ENCODE results near the gene SEC23B. TPM values are rescaled to one million over a fixed set of nuclear protein-coding genes. Genes with fewer than 3 reads are reported as not detected.
A peak's percentile ranks its signal among the peaks of the same experiment; 100 is the strongest.

Gene SEC23B
- total and polyA plus RNA-seq, 2 of the 13 experiments (the other 11 are each of a cell fraction or from before 2014, with no cell fraction given): 114 to 120 TPM

DNA sequence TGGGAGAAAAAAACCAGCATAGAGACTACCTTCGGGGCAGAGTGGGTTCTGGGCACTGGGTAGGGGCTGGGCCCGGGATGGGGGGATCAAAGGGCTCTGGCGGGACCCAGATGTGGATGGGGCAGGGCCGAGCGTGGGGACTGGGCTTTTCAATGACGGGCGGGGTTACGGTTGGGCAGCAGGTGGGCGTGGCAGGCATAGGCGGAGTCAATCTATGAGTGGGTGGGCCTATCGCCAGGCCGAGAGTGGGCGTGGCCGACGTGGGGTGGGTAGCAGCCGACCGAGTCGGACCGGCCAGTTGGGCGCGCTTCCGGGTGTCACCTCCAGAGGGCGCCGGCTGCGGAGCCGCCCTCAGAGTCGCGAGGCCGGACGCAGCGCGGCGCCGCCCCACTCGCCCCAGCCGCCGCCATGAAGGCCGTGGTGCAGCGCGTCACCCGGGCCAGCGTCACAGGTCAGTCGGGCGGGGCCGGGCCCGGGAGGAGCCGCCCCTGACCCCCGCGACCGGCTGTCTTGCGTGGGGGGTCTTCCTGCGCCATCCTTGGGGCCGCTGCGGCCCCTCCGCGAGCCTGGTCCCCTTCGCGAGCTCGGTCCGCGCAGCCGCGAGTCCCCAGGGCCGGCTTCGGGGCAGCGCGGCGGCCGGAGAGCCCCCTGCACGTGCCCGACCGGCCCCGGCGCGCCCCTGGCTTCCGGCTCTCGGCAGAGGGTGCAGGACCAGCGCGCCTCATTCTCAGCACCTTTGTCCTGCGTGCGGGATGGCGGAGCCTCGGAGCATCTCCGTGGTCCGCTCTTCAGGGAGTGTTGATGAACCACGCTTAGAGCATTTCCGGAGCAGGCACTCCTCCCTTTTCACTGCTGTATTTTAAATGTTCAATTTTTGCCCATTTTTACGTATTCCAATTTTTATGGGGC is 80.2 kb downstream of the SEC23B start, which contains the start of gene DTD1 (continued):
- TF ChIP-seq, protein P1, sequence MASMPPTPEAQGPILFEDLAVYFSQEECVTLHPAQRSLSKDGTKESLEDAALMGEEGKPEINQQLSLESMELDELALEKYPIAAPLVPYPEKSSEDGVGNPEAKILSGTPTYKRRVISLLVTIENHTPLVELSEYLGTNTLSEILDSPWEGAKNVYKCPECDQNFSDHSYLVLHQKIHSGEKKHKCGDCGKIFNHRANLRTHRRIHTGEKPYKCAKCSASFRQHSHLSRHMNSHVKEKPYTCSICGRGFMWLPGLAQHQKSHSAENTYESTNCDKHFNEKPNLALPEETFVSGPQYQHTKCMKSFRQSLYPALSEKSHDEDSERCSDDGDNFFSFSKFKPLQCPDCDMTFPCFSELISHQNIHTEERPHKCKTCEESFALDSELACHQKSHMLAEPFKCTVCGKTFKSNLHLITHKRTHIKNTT (CRISPR knock-in tag; IDR thresholded peaks at IDR 0.05): no peak
- TF ChIP-seq TCF7 (IDR thresholded peaks at IDR 0.05; ENCODE audit: low read depth) (peak; percentile 15; the same call in 1 of the 2 replicates), POLR2G (IDR thresholded peaks at IDR 0.05; ENCODE audit: low read depth, low read length) (peak; percentile 77), HNF4A (CRISPR knock-in tag; IDR thresholded peaks at IDR 0.05) (0 out of 2 replicates have a peak, but pooled peaks have one; percentile 16), FOXM1 (CRISPR knock-in tag; IDR thresholded peaks at IDR 0.05) (0 out of 2 replicates have a peak, but pooled peaks have one; percentile 36), PLRG1 (conservative IDR thresholded peaks at IDR 0.05) (no peak), TBL1XR1 (IDR thresholded peaks at IDR 0.05; ENCODE audit: borderline replicate concordance, low read length, partially characterized antibody) (peak; percentile 24), MTA3 (CRISPR knock-in tag; IDR thresholded peaks at IDR 0.05) (no peak), ZNF747 (CRISPR knock-in tag; IDR thresholded peaks at IDR 0.05; ENCODE audit: borderline replicate concordance) (no peak), TBP (CRISPR knock-in tag; IDR thresholded peaks at IDR 0.05) (no peak), ZNF614 (CRISPR knock-in tag; IDR thresholded peaks at IDR 0.05; ENCODE audit: borderline replicate concordance) (peak; percentile 30; the same call in 1 of the 2 replicates), SIN3A (IDR thresholded peaks at IDR 0.05; ENCODE audit: borderline replicate concordance, low read depth, low read length) (peak; percentile 86; the same call in 1 of the 2 replicates), ZNF768 (CRISPR knock-in tag; IDR thresholded peaks at IDR 0.05) (peak; percentile 85), ZFP36L2 (CRISPR knock-in tag; IDR thresholded peaks at IDR 0.05) (no peak), ADNP (CRISPR knock-in tag; IDR thresholded peaks at IDR 0.05) (peak; percentile 100), ZNF460 (CRISPR knock-in tag; IDR thresholded peaks at IDR 0.05; ENCODE audit: borderline replicate concordance) (no peak)
- TF ChIP-seq, protein P2, sequence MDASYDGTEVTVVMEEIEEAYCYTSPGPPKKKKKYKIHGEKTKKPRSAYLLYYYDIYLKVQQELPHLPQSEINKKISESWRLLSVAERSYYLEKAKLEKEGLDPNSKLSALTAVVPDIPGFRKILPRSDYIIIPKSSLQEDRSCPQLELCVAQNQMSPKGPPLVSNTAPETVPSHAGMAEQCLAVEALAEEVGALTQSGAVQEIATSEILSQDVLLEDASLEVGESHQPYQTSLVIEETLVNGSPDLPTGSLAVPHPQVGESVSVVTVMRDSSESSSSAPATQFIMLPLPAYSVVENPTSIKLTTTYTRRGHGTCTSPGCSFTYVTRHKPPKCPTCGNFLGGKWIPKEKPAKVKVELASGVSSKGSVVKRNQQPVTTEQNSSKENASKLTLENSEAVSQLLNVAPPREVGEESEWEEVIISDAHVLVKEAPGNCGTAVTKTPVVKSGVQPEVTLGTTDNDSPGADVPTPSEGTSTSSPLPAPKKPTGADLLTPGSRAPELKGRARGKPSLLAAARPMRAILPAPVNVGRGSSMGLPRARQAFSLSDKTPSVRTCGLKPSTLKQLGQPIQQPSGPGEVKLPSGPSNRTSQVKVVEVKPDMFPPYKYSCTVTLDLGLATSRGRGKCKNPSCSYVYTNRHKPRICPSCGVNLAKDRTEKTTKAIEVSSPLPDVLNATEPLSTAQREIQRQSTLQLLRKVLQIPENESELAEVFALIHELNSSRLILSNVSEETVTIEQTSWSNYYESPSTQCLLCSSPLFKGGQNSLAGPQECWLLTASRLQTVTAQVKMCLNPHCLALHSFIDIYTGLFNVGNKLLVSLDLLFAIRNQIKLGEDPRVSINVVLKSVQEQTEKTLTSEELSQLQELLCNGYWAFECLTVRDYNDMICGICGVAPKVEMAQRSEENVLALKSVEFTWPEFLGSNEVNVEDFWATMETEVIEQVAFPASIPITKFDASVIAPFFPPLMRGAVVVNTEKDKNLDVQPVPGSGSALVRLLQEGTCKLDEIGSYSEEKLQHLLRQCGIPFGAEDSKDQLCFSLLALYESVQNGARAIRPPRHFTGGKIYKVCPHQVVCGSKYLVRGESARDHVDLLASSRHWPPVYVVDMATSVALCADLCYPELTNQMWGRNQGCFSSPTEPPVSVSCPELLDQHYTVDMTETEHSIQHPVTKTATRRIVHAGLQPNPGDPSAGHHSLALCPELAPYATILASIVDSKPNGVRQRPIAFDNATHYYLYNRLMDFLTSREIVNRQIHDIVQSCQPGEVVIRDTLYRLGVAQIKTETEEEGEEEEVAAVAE (CRISPR knock-in tag; IDR thresholded peaks at IDR 0.05; ENCODE audit: borderline replicate concordance): no peak; the same call in 1 of the 2 replicates
- TF ChIP-seq, protein P3, sequence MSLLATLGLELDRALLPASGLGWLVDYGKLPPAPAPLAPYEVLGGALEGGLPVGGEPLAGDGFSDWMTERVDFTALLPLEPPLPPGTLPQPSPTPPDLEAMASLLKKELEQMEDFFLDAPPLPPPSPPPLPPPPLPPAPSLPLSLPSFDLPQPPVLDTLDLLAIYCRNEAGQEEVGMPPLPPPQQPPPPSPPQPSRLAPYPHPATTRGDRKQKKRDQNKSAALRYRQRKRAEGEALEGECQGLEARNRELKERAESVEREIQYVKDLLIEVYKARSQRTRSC (CRISPR knock-in tag; IDR thresholded peaks at IDR 0.05; ENCODE audit: low read depth): no peak
- TF ChIP-seq, protein P4, sequence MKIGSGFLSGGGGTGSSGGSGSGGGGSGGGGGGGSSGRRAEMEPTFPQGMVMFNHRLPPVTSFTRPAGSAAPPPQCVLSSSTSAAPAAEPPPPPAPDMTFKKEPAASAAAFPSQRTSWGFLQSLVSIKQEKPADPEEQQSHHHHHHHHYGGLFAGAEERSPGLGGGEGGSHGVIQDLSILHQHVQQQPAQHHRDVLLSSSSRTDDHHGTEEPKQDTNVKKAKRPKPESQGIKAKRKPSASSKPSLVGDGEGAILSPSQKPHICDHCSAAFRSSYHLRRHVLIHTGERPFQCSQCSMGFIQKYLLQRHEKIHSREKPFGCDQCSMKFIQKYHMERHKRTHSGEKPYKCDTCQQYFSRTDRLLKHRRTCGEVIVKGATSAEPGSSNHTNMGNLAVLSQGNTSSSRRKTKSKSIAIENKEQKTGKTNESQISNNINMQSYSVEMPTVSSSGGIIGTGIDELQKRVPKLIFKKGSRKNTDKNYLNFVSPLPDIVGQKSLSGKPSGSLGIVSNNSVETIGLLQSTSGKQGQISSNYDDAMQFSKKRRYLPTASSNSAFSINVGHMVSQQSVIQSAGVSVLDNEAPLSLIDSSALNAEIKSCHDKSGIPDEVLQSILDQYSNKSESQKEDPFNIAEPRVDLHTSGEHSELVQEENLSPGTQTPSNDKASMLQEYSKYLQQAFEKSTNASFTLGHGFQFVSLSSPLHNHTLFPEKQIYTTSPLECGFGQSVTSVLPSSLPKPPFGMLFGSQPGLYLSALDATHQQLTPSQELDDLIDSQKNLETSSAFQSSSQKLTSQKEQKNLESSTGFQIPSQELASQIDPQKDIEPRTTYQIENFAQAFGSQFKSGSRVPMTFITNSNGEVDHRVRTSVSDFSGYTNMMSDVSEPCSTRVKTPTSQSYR (CRISPR knock-in tag; IDR thresholded peaks at IDR 0.05; ENCODE audit: borderline replicate concordance): 0 out of 2 replicates have a peak, but pooled peaks have one; percentile 5
